HepG2 (cell line): Measurements from ENCODE around the gene LIME1. TPM values are rescaled to one million over a fixed set of nuclear protein-coding genes. Genes with fewer than 3 reads are reported as not detected.

Experiments
- GPN1 ChIP-seq: sonication (generic); formaldehyde crosslinking; IDR thresholded peaks from 2 replicates; pipeline ENCODE4 v1.5.1; 2020; ENCODE audit warnings: missing genetic modification reagents, borderline replicate concordance
- KAT8 ChIP-seq: IDR thresholded peaks from 2 replicates; pipeline ENCODE4 v1.6.1; 2016; ENCODE audit warnings: missing genetic modification reagents, missing compliant biosample characterization
- MAF1 ChIP-seq: sonication (generic); formaldehyde crosslinking; IDR thresholded peaks from 2 replicates; pipeline ENCODE4 v1.5.0; 2020; ENCODE audit warnings: missing genetic modification reagents, borderline replicate concordance
- NFE2 ChIP-seq: sonication (generic); formaldehyde crosslinking; IDR thresholded peaks from 2 replicates; pipeline ENCODE4 v1.4.0; 2020; ENCODE audit warnings: missing genetic modification reagents
- PHF5A ChIP-seq: IDR thresholded peaks from one replicate; pipeline ENCODE4 v1.6.1; 2018; ENCODE audit warnings: low read depth, missing genetic modification reagents; ENCODE audit not compliant: unreplicated experiment
- RAD51 ChIP-seq: fragments of 450-650 bp; IDR thresholded peaks from 2 replicates; pipeline ENCODE4 v1.6.1; 2016; ENCODE audit warnings: borderline replicate concordance
- TEAD2 ChIP-seq: sonication (generic); formaldehyde crosslinking; IDR thresholded peaks from 2 replicates; pipeline ENCODE4 v1.9.0; 2021; ENCODE audit warnings: missing genetic modification reagents
- ZBTB38 ChIP-seq: sonication (generic); formaldehyde crosslinking; IDR thresholded peaks from 2 replicates; pipeline ENCODE4 v1.5.1; 2020; ENCODE audit warnings: mild to moderate bottlenecking, missing genetic modification reagents
- ZNF550 ChIP-seq: sonication (generic); formaldehyde crosslinking; IDR thresholded peaks from 2 replicates; pipeline ENCODE4 v1.4.0; 2020; ENCODE audit warnings: mild to moderate bottlenecking, missing genetic modification reagents, borderline replicate concordance
- ZNF607 ChIP-seq: sonication (generic); formaldehyde crosslinking; IDR thresholded peaks from 2 replicates; pipeline ENCODE4 v1.5.1; 2020; ENCODE audit warnings: missing genetic modification reagents, mild to moderate bottlenecking, borderline replicate concordance
- ZNF670 ChIP-seq: sonication (generic); formaldehyde crosslinking; IDR thresholded peaks from 2 replicates; pipeline ENCODE4 v1.8.0; 2022; ENCODE audit warnings: mild to moderate bottlenecking, missing genetic modification reagents, borderline replicate concordance
- ZNF737 ChIP-seq: sonication (generic); formaldehyde crosslinking; IDR thresholded peaks from 2 replicates; pipeline ENCODE4 v1.5.0; 2020; ENCODE audit warnings: missing genetic modification reagents, mild to moderate bottlenecking, borderline replicate concordance
- ZNF773 ChIP-seq: sonication (generic); formaldehyde crosslinking; IDR thresholded peaks from 2 replicates; pipeline ENCODE4 v1.4.0; 2020; ENCODE audit warnings: missing genetic modification reagents, borderline replicate concordance
- ZSCAN9 ChIP-seq: IDR thresholded peaks from 2 replicates; pipeline ENCODE4 v1.6.1; 2016; ENCODE audit warnings: borderline replicate concordance
- polyA plus RNA-seq, 8 experiments: library from polyadenylated mRNA; depleted of rRNA in 3 of 8; stranded (reverse) in 7 of 8; unstranded in 1 of 8; fragments of >200 nt; fragmentation: Illumina TruSeq in 4 of 8; extraction: Trizol in 4 of 8; gene quantifications; 2 replicates each; pipeline versions ENCODE4 v1.2.1 to v1.2.3, GENCODE V29; 2011 to 2016; ENCODE audit warnings: low read depth in 4 of 8, missing spikeins in 1 of 8, mixed read lengths in 1 of 8; ENCODE audit not compliant: insufficient read depth in 1 of 8
- total RNA-seq, 5 experiments: library from RNA; depleted of rRNA; stranded (reverse); fragments of >200 nt; fragmentation: Illumina TruSeq; extraction: Trizol; gene quantifications; 2 replicates each; pipeline ENCODE4 v1.2.3, GENCODE V29; 2016; ENCODE audit warnings: low read depth in 1 of 5
- TF ChIP-seq, protein P1 (sequence below): sonication (generic); formaldehyde crosslinking; IDR thresholded peaks from 2 replicates; pipeline ENCODE4 v1.5.1; 2020; ENCODE audit warnings: missing genetic modification reagents, mild to moderate bottlenecking, borderline replicate concordance
- TF ChIP-seq, protein P2 (sequence below): sonication (generic); formaldehyde crosslinking; conservative IDR thresholded peaks from 2 replicates; pipeline ENCODE4 v1.4.0; 2020; ENCODE audit warnings: missing genetic modification reagents
- TF ChIP-seq, protein P3 (sequence below), 2 experiments: sonication (generic) in 1 of 2; formaldehyde crosslinking in 1 of 2; IDR thresholded peaks; 2 replicates each; pipeline versions ENCODE4 v1.4.0 to v1.6.1; 2018 to 2020; ENCODE audit warnings: missing genetic modification reagents in 2 of 2, borderline replicate concordance in 1 of 2, low read depth in 1 of 2, mild to moderate bottlenecking in 1 of 2, missing biosample characterization in 1 of 2
- TF ChIP-seq, protein P4 (sequence below): sonication (generic); formaldehyde crosslinking; IDR thresholded peaks from 2 replicates; pipeline ENCODE4 v1.9.0; 2022; ENCODE audit warnings: missing genetic modification reagents, mild to moderate bottlenecking, borderline replicate concordance
- TF ChIP-seq, protein P5 (sequence below): sonication (generic); formaldehyde crosslinking; IDR thresholded peaks from 2 replicates; pipeline ENCODE4 v1.4.0; 2020; ENCODE audit warnings: missing genetic modification reagents

LIME1 gene
- total and polyA plus RNA-seq, 2 of the 13 experiments (the other 11 are each of a cell fraction or from before 2014, with no cell fraction given), result 13.0 to 61.5 TPM

DNA sequence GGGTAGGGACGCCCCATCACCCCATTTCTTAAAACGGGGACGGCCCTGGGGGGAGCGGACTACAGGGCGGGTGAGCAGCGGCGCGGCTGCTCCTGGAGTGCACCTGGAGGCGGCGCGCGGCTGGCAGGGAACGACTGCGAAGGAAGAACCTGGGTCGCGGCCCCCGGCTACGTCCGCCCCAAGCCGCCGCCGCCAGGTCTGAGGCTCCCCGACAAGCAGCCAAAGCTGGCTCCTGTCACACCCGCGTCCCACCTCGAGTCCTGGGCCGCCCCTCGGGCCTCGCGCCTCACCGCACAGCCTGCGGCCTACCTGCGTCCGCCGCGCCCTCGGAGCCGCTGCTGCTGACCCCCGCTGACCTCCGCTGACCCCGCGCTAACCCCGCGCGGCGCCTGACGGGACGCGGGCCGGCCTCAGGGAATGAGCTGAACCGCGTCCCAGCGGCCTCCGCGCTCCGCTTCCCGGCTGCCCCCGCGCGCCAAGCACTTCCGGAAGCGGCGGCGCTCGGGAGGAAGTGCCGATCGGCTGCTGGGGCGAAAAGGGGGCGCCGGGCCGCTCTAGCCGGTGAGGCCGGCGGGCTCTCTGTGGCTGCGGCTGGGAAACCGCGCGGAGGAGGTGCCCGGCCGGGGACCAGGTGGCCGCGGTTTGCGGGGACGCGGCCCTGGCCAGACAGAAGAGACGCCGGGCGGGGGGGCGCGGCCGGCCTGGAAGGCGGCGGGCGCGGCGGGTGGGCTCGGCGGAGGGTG is 28.7 kb upstream of the LIME1 start, which contains the start of the genes ARFRP1 and ZGPAT (continued):
- TF ChIP-seq RAD51 (no peak), NFE2 (CRISPR knock-in tag) (no peak), TEAD2 (CRISPR knock-in tag) (peak; percentile 90), ZSCAN9 (CRISPR knock-in tag) (peak; percentile 95), ZNF773 (CRISPR knock-in tag) (peak; percentile 98), KAT8 (CRISPR knock-in tag) (peak; percentile 99), GPN1 (peak; percentile 83; the same call in 1 of the 2 replicates), ZNF607 (CRISPR knock-in tag) (peak; percentile 93), ZBTB38 (CRISPR knock-in tag) (peak; percentile 98), ZNF737 (no peak), ZNF550 (CRISPR knock-in tag) (no peak), ZNF670 (peak; percentile 89; the same call in 1 of the 2 replicates), MAF1 (CRISPR knock-in tag) (peak; percentile 84), PHF5A (CRISPR knock-in tag) (peak; percentile 59)
- TF ChIP-seq, protein P1, sequence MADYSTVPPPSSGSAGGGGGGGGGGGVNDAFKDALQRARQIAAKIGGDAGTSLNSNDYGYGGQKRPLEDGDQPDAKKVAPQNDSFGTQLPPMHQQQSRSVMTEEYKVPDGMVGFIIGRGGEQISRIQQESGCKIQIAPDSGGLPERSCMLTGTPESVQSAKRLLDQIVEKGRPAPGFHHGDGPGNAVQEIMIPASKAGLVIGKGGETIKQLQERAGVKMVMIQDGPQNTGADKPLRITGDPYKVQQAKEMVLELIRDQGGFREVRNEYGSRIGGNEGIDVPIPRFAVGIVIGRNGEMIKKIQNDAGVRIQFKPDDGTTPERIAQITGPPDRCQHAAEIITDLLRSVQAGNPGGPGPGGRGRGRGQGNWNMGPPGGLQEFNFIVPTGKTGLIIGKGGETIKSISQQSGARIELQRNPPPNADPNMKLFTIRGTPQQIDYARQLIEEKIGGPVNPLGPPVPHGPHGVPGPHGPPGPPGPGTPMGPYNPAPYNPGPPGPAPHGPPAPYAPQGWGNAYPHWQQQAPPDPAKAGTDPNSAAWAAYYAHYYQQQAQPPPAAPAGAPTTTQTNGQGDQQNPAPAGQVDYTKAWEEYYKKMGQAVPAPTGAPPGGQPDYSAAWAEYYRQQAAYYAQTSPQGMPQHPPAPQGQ, result no peak
- TF ChIP-seq, protein P2, sequence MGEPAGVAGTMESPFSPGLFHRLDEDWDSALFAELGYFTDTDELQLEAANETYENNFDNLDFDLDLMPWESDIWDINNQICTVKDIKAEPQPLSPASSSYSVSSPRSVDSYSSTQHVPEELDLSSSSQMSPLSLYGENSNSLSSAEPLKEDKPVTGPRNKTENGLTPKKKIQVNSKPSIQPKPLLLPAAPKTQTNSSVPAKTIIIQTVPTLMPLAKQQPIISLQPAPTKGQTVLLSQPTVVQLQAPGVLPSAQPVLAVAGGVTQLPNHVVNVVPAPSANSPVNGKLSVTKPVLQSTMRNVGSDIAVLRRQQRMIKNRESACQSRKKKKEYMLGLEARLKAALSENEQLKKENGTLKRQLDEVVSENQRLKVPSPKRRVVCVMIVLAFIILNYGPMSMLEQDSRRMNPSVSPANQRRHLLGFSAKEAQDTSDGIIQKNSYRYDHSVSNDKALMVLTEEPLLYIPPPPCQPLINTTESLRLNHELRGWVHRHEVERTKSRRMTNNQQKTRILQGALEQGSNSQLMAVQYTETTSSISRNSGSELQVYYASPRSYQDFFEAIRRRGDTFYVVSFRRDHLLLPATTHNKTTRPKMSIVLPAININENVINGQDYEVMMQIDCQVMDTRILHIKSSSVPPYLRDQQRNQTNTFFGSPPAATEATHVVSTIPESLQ (CRISPR knock-in tag), result 0 out of 2 replicates have a peak, but pooled peaks have one; percentile 89
- TF ChIP-seq, protein P3, sequence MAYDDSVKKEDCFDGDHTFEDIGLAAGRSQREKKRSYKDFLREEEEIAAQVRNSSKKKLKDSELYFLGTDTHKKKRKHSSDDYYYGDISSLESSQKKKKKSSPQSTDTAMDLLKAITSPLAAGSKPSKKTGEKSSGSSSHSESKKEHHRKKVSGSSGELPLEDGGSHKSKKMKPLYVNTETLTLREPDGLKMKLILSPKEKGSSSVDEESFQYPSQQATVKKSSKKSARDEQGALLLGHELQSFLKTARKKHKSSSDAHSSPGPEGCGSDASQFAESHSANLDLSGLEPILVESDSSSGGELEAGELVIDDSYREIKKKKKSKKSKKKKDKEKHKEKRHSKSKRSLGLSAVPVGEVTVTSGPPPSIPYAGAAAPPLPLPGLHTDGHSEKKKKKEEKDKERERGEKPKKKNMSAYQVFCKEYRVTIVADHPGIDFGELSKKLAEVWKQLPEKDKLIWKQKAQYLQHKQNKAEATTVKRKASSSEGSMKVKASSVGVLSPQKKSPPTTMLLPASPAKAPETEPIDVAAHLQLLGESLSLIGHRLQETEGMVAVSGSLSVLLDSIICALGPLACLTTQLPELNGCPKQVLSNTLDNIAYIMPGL (CRISPR knock-in tag; IDR thresholded peaks at IDR 0.05; ENCODE audit: borderline replicate concordance in 1 of 2, low read depth in 1 of 2), result peak; percentile 97 to 99
- TF ChIP-seq, protein P4, sequence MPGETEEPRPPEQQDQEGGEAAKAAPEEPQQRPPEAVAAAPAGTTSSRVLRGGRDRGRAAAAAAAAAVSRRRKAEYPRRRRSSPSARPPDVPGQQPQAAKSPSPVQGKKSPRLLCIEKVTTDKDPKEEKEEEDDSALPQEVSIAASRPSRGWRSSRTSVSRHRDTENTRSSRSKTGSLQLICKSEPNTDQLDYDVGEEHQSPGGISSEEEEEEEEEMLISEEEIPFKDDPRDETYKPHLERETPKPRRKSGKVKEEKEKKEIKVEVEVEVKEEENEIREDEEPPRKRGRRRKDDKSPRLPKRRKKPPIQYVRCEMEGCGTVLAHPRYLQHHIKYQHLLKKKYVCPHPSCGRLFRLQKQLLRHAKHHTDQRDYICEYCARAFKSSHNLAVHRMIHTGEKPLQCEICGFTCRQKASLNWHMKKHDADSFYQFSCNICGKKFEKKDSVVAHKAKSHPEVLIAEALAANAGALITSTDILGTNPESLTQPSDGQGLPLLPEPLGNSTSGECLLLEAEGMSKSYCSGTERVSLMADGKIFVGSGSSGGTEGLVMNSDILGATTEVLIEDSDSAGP, result peak; percentile 81
- TF ChIP-seq, protein P5, sequence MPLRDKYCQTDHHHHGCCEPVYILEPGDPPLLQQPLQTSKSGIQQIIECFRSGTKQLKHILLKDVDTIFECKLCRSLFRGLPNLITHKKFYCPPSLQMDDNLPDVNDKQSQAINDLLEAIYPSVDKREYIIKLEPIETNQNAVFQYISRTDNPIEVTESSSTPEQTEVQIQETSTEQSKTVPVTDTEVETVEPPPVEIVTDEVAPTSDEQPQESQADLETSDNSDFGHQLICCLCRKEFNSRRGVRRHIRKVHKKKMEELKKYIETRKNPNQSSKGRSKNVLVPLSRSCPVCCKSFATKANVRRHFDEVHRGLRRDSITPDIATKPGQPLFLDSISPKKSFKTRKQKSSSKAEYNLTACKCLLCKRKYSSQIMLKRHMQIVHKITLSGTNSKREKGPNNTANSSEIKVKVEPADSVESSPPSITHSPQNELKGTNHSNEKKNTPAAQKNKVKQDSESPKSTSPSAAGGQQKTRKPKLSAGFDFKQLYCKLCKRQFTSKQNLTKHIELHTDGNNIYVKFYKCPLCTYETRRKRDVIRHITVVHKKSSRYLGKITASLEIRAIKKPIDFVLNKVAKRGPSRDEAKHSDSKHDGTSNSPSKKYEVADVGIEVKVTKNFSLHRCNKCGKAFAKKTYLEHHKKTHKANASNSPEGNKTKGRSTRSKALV (CRISPR knock-in tag), result peak; percentile 80; the same call in 1 of the 2 replicates
